Stimulated activated CD4-positive, alpha-beta T cell treated with anti-CD3 and anti-CD28 coated beads, TNF-alpha, amount 100 ng/mL, for 48 hours (primary cell): ENCODE results near the gene EED.
A peak's percentile ranks its signal among the peaks of the same experiment; 100 is the strongest.

Source experiments
- DNase-seq, 3 donors: peaks; one replicate each; pipeline ENCODE4 v3.0.0-alpha.2; 2020; ENCODE audit warnings: low read depth in 3 of 3

Gene EED, protein sequence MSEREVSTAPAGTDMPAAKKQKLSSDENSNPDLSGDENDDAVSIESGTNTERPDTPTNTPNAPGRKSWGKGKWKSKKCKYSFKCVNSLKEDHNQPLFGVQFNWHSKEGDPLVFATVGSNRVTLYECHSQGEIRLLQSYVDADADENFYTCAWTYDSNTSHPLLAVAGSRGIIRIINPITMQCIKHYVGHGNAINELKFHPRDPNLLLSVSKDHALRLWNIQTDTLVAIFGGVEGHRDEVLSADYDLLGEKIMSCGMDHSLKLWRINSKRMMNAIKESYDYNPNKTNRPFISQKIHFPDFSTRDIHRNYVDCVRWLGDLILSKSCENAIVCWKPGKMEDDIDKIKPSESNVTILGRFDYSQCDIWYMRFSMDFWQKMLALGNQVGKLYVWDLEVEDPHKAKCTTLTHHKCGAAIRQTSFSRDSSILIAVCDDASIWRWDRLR

DNA sequence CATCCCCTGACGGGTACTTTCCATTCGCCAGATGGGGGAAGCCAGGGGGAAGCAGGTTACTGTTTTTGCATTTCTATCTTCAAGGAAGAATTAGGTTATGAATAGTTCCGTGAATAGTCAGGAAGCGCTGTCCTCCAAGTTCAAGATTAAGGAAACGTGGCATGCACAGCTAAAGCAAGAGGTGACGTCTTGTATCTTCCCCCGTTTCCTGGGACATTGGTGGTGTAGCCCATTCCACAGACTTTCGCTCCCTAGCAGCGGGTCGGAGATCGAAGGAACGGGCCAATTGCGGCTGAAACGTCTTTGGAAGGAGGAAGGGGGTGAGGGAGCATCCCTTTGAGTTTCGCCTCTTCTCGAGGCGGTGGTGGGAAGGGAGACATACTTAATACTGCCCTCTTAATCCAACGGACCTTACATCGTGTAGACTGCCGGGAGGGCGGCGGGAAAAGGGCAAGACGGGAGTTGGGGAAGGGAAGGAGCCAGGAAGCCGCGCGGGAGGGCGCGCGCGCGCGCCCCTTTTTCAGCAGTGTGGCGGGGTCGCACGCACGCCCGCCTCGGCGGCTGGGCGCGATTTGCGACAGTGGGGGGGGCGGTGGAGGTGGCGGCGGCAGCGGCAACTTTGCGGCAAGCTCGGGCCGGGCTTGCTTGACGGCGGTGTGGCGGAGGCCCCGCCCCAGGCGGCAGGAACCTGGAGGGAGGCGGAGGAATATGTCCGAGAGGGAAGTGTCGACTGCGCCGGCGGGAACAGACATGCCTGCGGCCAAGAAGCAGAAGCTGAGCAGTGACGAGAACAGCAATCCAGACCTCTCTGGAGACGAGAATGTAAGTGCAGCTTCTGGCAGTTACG, at the start of gene EED:
EED (plus strand) TSS at position 232 of the 847 bp plus-strand sequence; CDS start at position 709, 477 bp downstream.
- peak; percentile 90 to 95 (median 90) for DNase-seq

GRCh38 chr11:86194998-86195397, 49.6 kb upstream of the EED start:
- DNase-seq = no peak

DNA sequence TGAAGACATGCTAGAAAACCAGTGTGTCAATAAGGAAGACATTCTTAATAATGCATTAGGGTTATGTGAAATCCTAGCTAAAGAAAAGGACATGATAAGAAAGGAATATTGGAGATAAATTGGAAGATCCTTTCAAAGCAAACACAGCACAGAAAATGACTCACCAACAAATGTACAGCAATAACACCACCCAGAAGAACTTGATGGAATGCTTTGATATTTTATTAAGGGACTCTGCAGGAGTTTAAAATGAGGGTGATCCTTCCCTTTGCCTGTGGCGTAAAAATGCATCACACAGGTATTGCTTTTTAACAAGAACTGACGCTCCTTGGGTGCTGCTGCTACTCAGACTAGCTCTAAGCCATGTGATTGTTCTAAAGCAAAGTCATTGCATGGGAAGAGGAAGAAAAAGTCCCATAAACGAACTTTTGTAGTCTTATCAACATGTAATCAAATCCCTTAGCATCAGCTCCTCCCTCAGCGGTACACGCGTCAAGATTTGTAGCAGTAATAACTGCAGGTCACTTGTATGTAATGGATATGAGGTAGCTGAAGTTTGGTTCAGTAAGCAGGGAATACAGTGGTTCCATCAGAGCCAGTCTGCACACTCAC, 48.4 kb upstream of the EED start:
- no peak for DNase-seq

DNA sequence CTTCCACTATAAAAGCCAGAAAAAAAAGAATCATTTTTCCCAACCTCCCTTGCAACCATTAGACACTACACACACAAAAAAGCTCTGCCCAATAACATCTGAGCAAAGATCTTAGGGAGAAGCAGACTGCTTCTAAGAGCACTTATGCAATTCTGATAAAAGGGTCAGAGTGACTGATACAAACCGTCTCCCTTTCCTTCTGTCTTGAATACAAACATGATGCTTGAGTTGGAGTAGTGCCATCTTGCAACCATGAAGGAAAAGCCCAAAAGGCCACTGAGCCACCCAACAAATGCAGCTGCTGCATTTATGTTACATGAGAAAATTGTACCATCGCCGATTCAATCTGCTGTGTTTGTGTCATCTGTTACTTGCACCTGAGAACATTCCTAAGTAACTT, 47.6 kb upstream of the EED start:
- no peak for DNase-seq

DNA sequence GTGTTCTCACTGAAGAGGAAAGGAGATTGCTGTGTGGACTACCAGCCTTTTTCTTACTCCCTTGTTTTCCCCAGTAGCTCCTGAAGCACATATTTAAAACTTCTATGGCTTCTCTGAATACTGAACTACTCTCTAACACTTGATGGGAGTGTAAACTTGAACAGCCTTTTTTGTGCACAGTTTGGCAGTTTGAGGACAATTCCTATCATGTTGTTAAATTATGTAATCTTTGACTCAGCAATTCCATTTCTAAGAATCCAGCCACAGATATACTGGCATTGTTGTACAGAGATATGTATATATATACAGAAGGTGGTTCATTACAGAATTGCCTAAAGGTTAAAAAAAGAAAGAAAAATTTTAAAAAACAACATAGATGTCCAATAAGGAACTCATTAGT, 47.1 kb upstream of the EED start:
- no peak for DNase-seq

GRCh38 chr11:86198139-86198538, 46.4 kb upstream of the EED start:
- DNase-seq = no peak

DNA sequence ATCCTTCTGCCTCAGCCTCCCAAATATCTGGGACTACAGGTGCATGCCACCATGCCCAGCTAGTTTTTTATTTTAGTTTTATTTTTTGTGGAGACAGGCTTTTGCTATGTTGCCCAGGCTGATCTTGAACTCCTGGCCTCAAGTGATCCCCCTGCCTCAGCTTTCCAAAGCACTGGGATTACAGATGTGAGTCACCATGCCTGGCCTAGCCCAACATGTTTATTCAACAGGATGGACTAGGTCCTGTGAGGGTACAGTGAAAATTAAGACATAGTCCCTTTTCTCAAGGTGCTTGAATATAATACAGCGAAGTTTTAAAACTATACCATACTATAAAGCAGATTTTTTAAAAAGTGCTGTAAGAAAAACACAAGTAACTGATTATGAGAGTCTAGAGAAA, 45.2 kb upstream of the EED start:
- DNase-seq = no peak

DNA sequence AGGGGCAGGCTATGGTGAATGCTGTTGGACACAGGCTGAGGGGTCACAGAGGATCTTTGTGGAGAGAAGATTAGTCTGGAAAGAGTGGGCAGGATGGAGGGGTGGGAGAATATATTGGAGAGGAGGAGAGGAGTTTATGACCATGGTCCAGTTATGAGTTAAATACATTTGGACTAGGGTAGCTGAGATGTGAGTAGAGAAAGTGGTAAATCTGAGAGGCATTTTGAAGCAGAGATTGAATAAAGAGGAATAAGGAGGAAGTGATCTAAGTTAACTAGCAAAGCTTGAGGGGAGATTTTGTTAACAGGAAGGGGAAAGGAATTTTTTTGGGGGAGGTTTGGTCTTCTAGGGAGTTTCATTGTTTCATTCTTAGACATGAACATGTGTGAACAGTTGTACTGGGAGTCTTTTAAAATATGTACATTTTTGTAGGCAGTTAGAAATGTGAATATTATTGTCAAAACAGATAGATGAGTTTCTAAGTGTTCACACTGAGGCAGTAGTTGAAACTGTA, 43.1 kb upstream of the EED start:
- no peak for DNase-seq

DNA sequence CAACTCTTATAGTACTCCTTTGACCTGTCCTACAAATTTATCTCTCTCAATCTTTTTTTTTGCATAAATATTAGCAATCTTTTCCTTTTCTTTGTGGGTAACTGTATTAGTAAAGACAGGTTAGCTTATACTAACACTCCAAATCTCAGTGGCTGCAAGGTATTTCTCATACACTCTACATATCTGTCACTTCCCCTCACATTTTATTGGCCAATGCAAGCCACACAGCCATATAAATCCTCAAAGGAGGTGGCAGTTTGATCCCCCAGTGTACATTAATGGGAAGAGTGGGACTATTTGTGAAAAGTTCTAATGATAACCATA, 42.6 kb upstream of the EED start:
- DNase-seq = no peak

DNA sequence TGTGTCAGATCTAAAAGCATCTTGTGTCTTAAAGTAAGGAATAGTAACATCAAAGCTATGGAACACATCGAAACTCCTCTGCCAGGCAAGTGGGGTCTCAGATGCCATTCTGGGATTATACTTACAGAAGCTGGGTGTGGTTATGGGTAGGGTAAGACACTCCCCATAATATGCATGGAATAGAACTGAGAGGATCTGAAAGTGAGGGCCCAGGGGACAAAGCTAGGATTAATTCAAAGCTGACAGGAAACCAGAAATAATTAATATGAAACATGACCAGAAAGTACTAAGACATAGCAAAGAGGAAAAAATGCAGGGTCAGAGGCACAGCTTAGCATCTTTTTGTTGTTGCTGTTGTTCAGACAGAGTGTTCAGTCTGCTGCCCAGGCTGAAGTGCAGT, 40.2 kb upstream of the EED start:
- DNase-seq = no peak

DNA sequence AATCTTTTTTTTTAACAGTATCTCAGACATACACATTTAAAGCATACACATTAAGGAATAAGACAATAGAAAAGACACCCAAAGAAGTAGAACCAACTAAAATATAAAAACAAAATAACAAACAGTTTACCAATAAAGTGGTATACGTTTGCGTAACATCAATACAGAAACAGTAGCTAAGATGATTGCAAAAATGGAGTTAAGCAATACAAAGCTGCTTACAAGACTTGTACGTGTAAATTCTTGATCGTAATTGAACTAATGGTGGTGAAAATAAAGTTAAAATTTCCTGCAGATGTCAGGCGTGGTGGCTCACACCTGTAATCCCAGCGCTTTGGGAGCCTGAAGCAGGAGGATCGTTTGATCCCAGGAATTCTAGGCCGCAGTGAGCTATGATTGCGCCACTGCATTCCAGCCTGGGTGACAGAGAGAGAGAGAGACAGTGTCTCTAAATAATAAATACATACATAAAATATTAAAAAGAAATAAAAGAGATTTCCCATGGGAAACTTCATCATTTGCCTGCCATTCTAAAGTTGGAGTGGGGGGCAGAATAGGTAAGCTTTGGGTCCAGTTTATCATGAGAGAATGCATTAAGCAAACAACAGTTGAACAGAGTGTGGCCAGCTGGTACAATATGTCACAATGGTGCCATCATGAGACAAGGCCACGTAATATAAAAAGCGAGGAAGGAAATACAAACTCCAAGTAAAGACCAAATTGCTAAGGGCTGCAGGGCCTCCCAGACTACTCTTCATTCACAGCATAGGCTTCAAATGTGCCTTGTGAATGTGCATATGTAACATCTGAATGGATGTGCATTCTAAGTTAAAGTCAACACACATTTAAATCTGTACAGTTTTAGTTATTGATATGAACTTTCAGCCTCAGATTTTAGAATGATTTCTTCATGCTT, 38.9 kb upstream of the EED start:
- no peak for DNase-seq

DNA sequence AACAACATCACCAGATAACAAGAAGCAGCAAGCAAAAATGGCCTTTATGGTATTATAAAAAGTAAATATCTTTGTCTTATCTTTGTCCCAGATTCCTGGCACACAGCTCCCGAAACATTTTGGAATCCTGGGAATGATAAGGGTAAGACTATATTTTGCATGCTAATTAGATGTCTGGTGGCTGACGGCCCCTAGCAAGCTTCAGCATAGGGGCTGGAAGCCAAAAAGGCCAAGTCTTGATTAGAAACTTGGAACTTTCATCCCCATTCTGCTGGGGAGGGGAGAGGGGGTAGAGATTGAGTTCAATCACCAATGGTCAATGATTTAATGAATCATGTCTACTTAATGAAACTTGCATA, 38.2 kb upstream of the EED start:
- no peak for DNase-seq

DNA sequence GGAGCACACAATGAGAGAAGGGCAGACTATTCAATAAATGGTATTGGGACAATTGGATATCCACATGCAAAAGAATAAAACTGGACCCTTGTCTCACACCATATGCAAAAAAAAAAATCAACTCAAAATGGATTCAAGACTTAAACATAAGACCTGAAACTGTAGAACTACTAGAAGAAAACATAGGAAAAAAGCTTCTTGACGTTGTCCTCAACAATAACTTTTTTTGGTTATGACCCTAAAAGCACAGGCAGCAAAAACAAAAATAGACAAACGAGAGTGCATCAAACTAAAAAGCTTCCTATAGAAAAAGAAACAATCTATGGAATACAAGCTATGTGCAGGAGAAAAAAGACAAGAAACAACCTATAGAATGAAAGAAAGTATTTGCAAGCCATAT, 37.1 kb upstream of the EED start:
- no peak for DNase-seq

GRCh38 chr11:86208572-86208971, 36.0 kb upstream of the EED start:
- DNase-seq = no peak

DNA sequence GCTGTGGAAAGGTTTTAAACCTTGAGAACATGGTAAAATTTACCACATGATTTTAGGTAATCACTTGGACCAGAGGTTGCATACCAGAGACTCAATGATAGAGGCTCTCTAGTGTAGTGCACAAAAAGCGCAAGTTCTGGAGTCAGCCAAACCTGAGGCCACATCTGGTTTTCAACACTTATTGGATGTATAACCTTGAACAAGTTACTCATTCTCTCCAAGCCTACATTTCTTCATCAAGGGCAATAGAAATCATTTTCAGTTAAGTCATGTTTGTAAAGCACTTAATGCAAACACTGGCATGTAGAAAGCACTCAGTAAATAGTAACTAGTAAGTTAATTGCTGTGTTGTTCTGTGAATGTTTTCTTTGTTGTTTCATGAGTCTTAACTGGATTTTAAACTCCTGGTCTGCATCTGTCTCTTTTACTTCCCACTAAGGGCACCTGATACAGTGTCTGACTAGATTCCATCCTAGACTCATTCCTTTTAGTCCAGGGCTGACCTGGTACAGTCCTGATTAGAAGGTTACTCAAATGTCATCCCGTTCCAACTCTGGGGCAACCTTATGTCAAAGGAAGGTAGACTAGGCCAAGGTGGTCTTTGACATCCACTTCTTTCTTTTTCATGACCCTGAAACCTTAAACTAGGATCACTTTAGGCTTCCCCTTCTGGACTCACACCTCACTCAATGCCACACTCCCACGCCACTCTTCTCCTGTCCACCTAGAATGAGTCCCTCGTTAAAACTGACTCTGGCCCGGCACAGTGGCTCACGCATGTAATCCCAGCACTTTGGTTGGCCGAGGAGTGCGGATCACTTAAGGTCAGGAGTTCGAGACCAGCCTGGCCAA, 34.5 kb upstream of the EED start:
- DNase-seq = no peak

DNA sequence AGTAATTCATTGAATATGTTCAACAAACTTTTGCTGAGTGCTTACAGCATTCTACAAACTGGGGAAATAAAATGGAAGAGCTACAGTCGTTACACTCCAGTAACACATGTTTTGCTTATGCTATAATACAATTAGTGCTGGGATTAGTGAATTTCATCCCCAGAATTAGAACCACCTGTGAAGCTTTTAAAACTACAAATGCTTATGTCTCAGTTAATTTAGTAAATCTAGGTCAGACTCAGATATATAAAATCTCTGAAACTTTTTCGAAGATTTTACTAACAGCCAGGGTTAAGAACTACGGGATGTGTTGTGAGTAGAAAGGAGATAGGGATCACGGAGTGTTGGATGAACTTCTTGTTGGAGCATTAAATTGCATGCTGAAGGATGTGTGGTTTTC, 33.7 kb upstream of the EED start:
- DNase-seq = no peak

DNA sequence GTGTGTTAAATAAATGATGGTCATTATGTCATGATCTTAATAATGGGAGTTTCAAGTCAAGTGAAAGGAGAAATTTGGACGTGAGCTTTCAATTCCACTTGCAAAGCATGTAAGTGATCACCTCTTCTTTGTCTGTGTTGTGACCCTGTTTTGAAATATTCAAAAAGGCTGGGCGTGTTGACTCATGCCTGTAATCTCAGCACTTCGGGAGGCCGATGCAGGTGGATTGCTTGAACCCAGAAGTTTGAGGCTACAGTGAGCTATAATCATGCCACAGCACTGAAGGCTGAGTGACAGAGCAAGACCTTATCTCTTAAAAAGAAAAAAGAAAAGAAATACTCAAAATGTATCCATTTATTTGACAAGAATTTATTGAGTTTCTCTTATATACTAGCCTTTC, 32.9 kb upstream of the EED start:
- no peak for DNase-seq

DNA sequence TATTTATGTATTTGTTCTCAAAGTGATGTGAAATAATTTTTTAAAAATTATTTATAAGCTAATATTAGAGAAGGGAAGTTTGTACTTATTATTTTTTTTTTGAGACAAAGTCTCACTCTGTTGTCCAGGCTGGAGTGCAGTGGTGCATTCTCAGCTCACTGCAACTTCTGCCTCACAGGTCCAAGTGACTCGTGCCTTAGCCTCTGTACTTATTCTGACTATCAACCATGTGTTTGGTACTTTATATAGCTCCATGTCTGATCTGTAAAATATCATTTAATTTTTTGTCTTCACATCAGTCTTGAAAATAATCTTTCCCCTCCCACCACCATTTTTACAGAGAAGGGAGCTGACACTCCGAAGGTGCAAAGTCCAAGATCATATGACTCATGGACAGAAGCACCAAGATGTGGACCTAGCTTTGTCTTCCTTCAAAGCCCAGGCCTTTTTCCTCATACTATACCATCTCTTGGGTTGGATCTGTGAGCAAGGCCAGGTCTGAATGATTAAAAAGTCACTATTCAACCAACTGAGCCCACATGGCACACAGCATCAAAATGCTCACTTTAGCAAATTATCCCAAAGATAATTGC, 32.4 kb upstream of the EED start:
- no peak for DNase-seq

GRCh38 chr11:86214710-86215109, 29.8 kb upstream of the EED start:
- peak; percentile 72 to 75 (median 75) for DNase-seq
